Stimulated activated CD4-positive, alpha-beta T cell treated with anti-CD3 and anti-CD28 coated beads, Interleukin-4, amount 100 ng/mL, for 24 hours (primary cell): ENCODE data around the gene PLAAT3.
"Not testable (repeated sequence)": the region's sequence is repeated elsewhere in the genome, so short reads cannot be mapped to it uniquely, and the experiment has no call there.

Experiments used
- DNase-seq: peaks from one replicate; pipeline ENCODE4 v3.0.0-alpha.2; 2020

Gene PLAAT3

DNA sequence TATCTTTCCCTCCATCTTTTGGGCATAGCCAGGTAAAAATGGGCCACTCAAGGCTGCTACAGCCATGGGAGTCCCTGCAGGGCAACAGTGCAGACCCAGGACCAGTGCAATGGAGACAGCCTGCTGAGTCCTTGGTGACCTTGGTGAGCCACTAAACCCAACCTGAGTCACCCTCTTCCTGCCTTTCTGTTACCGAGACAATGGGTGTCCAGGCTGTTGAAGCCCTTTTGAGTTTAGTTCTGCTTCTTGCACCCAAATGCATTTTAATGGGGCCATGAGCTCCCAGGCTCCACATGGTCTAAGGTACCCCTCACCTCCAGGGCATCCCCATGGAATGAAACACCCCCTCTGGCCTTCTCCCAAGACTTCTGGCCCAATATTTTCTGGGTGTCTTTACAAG is 78.5 kb downstream of the PLAAT3 start:
- peak; percentile 28 for DNase-seq

DNA sequence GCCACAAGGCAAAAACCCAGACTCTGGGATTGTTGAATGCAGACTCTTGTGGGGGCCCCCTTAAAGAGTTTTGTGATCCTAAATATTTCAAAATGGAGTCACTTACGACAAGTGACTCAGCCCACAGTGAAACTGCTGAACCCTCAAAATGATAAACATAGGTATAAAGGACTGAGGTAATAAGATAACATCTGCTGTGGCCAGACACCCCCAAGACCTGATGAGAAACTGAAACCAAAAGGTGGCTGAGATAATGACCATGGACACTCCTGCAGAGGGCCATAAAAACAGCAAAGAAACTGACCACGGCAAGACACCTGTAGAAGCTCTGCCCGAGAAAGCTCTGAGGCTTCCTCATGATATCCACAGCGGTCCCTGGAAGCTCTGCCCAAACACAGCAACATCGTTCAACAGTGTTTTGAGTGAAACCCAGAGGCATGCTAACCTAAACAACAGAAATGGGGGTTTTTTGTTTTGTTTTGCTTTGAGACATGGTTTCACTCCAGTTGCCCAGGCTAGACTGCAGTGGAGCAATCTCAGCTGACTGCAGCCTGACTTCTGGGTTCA is 79.3 kb downstream of the PLAAT3 start:
- DNase-seq, result no peak

DNA sequence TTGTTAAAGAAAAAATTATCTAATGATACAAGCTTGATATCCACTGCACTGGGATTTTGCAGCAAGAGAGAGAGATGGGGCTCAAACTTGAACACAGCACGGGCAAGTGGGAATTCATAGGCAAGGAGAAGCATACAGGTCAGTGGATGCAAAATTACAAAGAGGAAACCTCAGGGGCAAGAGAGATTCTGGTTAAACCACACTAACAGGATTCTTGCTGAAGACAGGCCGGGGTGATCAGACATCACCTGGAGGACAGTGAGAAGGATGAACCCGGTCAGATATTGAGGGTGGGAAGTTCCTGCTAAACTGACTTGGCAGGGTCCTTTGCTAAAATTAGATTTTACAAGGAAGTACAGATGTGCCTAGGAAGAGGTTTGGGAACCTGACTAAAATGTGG is 80.2 kb downstream of the PLAAT3 start:
- no peak for DNase-seq

- DNase-seq, result no peak
Observed at GRCh38 chr11:63532799-63533475, 81.3 kb downstream of the PLAAT3 start.

- DNase-seq, result no peak
Observed at GRCh38 chr11:63532117-63532516, 82.1 kb downstream of the PLAAT3 start.

DNA sequence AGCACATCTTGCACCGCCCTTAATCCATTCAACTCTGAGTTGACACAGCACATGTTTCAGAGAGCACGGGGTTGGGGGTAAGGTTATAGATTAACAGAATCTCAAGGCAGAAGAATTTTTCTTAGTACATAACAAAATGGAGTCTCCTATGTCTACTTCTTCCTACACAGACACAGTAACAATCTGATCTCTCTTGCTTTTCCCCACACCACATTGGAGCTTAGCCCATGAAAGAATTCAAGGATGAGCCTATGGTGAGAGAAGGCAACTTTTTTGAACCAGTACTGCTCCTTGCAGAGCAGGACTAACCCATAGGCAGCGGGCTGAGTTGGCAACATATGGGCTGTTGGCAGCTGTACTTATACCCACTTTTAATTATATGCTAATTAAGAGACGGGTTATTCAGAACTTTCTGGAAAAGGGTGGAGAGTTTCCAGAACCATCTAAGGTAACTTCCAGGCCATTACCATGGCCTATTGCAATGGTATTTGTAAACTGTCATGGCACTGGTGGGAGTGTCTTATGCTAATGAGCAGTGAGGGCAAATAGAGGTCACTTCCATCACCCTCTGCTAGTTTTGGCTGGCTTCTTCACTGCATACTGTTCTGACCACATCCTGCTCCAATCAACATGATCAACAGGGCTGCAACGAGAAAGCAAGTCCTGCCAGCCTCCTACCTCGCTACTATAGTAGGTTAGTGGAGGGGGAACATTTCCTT is 83.0 kb downstream of the PLAAT3 start:
- peak; percentile 62 for DNase-seq

GRCh38 chr11:63530021-63530420 is 84.2 kb downstream of the PLAAT3 start:
- DNase-seq, result no peak

DNA sequence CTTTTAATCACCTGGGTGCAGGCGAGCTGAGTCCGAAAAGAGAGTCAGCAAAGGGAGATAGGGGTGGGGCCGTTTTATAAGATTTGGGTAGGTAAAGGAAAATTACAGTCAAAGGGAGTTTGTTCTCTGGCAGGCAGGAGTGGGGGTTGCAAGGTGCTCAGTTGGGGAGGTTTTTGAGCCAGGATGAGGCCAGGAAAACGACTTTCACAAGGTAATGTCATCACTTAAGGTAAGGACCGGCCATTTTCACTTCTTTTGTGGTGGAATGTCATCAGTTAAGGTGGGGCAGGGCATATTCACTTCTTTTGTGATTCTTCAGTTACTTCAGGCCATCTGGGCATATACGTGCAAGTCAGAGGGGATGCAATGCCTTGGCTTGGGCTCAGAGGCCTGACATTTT is 84.9 kb downstream of the PLAAT3 start:
- DNase-seq, result not testable (repeated sequence)

GRCh38 chr11:63528729-63529278 is 85.4 kb downstream of the PLAAT3 start:
- DNase-seq, result not testable (repeated sequence)

DNA sequence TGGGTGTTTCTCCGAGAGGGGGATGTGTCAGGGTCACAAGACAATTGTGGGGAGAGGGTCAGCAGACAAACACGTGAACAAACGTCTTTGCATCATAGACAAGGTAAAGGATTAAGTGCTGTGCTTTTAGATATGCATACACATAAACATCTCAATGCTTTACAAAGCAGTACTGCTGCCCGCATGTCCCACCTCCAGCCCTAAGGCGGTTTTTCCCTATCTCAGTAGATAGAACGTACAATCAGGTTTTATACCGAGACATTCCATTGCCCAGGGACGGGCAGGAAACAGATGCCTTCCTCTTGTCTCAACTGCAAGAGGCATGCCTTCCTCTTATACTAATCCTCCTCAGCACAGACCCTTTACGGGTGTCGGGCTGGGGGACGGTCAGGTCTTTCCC is 86.1 kb downstream of the PLAAT3 start:
- DNase-seq, result not testable (repeated sequence)

DNA sequence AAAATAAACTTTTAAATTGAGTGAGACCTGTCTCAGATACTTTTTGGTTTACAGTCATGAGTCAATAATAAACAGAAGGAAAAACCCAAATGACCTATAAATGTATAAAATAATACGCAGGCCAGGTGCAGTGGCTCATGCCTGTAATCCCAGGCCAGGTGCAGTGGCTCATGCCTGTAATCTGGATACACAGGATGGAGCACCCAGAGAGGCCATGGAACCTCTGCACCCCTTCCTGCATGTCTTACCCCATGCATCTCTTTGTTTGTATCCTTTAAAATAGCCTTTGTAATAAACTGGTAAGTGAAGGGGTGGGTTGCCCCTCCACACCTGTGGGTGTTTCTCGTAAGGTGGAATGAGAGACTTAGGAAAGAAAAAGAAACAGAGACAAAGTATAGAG is 86.6 kb downstream of the PLAAT3 start:
- DNase-seq, result no peak
